ENCODE measurements around the gene PRKD1. TPM values are rescaled to one million over a fixed set of nuclear protein-coding genes. Genes with fewer than 3 reads are reported as not detected.
"Not testable (repeated sequence)": the region's sequence is repeated elsewhere in the genome, so short reads cannot be mapped to it uniquely, and the experiment has no call there.

PRKD1 gene
- total RNA-seq, 2 donors from 2014 or later, result 12.0 to 12.6 TPM

- Mint-ChIP-seq H3K27ac (no peak overlapping the region), H3K36me3 (ENCODE audit: low read depth) (no peaks in the 10 kb centered on the region), H3K4me1 (no peaks in the 10 kb centered on the region), H3K9me3 (no peaks in the 10 kb centered on the region), H3K4me3 (no peak overlapping the region), H3K27me3 (ENCODE audit: insufficient read depth) (no peaks in the 10 kb centered on the region)
- Histone ChIP-seq H3K27me3 (ENCODE audit: control insufficient read depth, insufficient read depth, low read length, poor library complexity, severe bottlenecking) (no peaks in the 10 kb centered on the region), H3K9ac (ENCODE audit: extremely low read depth, low read length, poor library complexity, severe bottlenecking) (no peak overlapping the region), H3K4me1 (ENCODE audit: control insufficient read depth, insufficient read depth, low read length) (no peaks in the 10 kb centered on the region), H3K9me3 (ENCODE audit: control insufficient read depth, low read length) (no peaks in the 10 kb centered on the region), H3K36me3 (ENCODE audit: control insufficient read depth, insufficient read depth, low read length) (no peaks in the 10 kb centered on the region), H3K27ac (ENCODE audit: low read depth, low read length) (no peak overlapping the region), H3K4me3 (ENCODE audit: low read length) (no peak overlapping the region)
- DNase-seq, result no peak
- TF ChIP-seq CTCF (conservative IDR thresholded peaks at IDR 0.05), result no peak
- 86 to 100% methylated on average over 1 of the region's 1 CpG for WGBS, 2 experiments (ENCODE audit: insufficient coverage in 1 of 2, insufficient read length in 1 of 2)
Observed at GRCh38 chr14:29705801-29706200, 221.8 kb downstream of the PRKD1 start.

GRCh38 chr14:29689597-29689996 is 238.1 kb downstream of the PRKD1 start:
- H3K4me3 Mint-ChIP-seq; H3K4me1 ChIP-seq (ENCODE audit: control insufficient read depth, insufficient read depth, low read length); H3K27ac Mint-ChIP-seq; H3K27ac ChIP-seq (ENCODE audit: low read depth, low read length); H3K4me3 ChIP-seq (ENCODE audit: low read length); H3K9me3 Mint-ChIP-seq; DNase-seq; H3K9me3 ChIP-seq (ENCODE audit: control insufficient read depth, low read length); H3K36me3 ChIP-seq (ENCODE audit: control insufficient read depth, insufficient read depth, low read length); H3K27me3 ChIP-seq (ENCODE audit: control insufficient read depth, insufficient read depth, low read length, poor library complexity, severe bottlenecking); H3K27me3 Mint-ChIP-seq (ENCODE audit: insufficient read depth); H3K9ac ChIP-seq (ENCODE audit: extremely low read depth, low read length, poor library complexity, severe bottlenecking); H3K4me1 Mint-ChIP-seq; H3K36me3 Mint-ChIP-seq (ENCODE audit: low read depth): not testable (repeated sequence)
- 96 to 100% methylated on average over 2 of the region's 2 CpGs for whole genome bisulfite sequencing, 2 experiments (ENCODE audit: insufficient coverage in 1 of 2, insufficient read length in 1 of 2)

GRCh38 chr14:29687866-29688265 is 239.8 kb downstream of the PRKD1 start:
- no peak overlapping the region for H3K9ac ChIP-seq (ENCODE audit: extremely low read depth, low read length, poor library complexity, severe bottlenecking)
- no peak for DNase-seq
- Mint-ChIP-seq H3K4me1 (no peaks in the 10 kb centered on the region), H3K27ac (no peak overlapping the region), H3K9me3 (no peaks in the 10 kb centered on the region), H3K36me3 (ENCODE audit: low read depth) (no peaks in the 10 kb centered on the region), H3K27me3 (ENCODE audit: insufficient read depth) (no peaks in the 10 kb centered on the region), H3K4me3 (no peak overlapping the region)
- H3K4me3 ChIP-seq (ENCODE audit: low read length), result no peak overlapping the region
- H3K27me3 ChIP-seq (ENCODE audit: control insufficient read depth, insufficient read depth, low read length, poor library complexity, severe bottlenecking), result no peaks in the 10 kb centered on the region
- TF ChIP-seq CTCF (conservative IDR thresholded peaks at IDR 0.05), result no peak
- H3K9me3 ChIP-seq (ENCODE audit: control insufficient read depth, low read length), result no peaks in the 10 kb centered on the region
- 87 to 100% methylated on average over 1 to 2 of the region's 2 CpGs for WGBS, 2 experiments (ENCODE audit: insufficient coverage in 1 of 2, insufficient read length in 1 of 2)
- no peak overlapping the region for H3K27ac ChIP-seq (ENCODE audit: low read depth, low read length)
- no peaks in the 10 kb centered on the region for H3K4me1 ChIP-seq (ENCODE audit: control insufficient read depth, insufficient read depth, low read length)
- H3K36me3 ChIP-seq (ENCODE audit: control insufficient read depth, insufficient read depth, low read length), result no peaks in the 10 kb centered on the region

DNA sequence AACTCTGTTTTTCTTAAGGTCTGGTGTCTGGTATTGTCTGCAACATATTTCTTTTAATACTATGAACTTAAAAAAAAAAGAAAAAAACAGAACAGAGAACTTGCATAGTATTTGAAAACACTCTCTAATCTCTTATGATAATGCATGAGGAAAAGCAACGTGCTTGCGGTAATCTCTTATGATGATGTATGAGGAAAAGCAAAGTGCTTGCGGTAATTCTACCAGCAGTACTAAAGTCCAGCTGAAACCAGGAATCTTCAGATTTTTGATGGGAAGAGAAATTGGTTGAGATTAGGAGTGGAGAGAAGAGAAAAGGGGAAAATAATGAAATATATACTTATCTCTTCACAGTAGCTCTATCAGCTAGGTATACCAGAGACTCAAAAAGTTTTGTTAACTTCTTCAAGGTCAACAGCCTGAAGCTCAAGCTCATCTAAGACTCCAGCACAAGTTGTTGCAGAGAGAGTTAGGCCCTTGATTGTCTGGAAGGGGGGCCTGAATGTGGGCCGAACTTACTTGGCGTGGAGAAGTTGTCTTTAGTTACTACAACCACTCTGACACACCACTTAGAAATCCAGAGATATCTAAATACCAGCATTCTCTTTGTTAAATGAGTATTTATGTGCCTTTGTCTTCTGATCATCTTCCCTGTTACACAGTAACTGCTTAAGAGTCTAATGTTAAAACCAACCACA is 240.4 kb downstream of the PRKD1 start:
- WGBS, 2 experiments (ENCODE audit: insufficient coverage in 1 of 2, insufficient read length in 1 of 2), result 94 to 100% methylated on average over 1 to 5 of the region's 5 CpGs
- no peak for DNase-seq
- H3K9me3 Mint-ChIP-seq, result no peaks in the 10 kb centered on the region
- H3K27me3 ChIP-seq (ENCODE audit: control insufficient read depth, insufficient read depth, low read length, poor library complexity, severe bottlenecking), result no peaks in the 10 kb centered on the region
- H3K36me3 ChIP-seq (ENCODE audit: control insufficient read depth, insufficient read depth, low read length), result no peaks in the 10 kb centered on the region
- no peak overlapping the region for H3K4me3 Mint-ChIP-seq
- H3K36me3 Mint-ChIP-seq (ENCODE audit: low read depth), result no peaks in the 10 kb centered on the region
- no peaks in the 10 kb centered on the region for H3K4me1 Mint-ChIP-seq
- H3K27me3 Mint-ChIP-seq (ENCODE audit: insufficient read depth), result no peaks in the 10 kb centered on the region
- no peak overlapping the region for H3K9ac ChIP-seq (ENCODE audit: extremely low read depth, low read length, poor library complexity, severe bottlenecking)
- no peak overlapping the region for H3K27ac ChIP-seq (ENCODE audit: low read depth, low read length)
- no peak overlapping the region for H3K4me3 ChIP-seq (ENCODE audit: low read length)
- H3K9me3 ChIP-seq (ENCODE audit: control insufficient read depth, low read length), result no peaks in the 10 kb centered on the region
- no peaks in the 10 kb centered on the region for H3K4me1 ChIP-seq (ENCODE audit: control insufficient read depth, insufficient read depth, low read length)
- TF ChIP-seq CTCF (conservative IDR thresholded peaks at IDR 0.05), result no peak
- H3K27ac Mint-ChIP-seq, result no peak overlapping the region
